Peyer's patch (tissue), 4 donors: ENCODE data around the gene VAMP4.

Source experiments
- CTCF ChIP-seq, 6 experiments: fragments of 450-650 bp in 4 of 6; fragments of 200-600 bp in 2 of 6; sonication (generic) in 1 of 6; IDR thresholded peaks; one replicate each; pipeline ENCODE4 v1.5.1; 2017 to 2019; ENCODE audit warnings: antibody characterized with exemption in 6 of 6, mild to moderate bottlenecking in 3 of 6, moderate library complexity in 1 of 6
- POLR2A ChIP-seq, 2 donors: fragments of 450-650 bp; IDR thresholded peaks; one replicate each; pipeline ENCODE4 v1.5.1; 2017; ENCODE audit warnings: antibody characterized with exemption in 2 of 2, mild to moderate bottlenecking in 2 of 2, moderate library complexity in 2 of 2

- no peak for TF ChIP-seq CTCF (IDR thresholded peaks at IDR 0.05)
- TF ChIP-seq POLR2A (IDR thresholded peaks at IDR 0.05), result no peak
Observed at GRCh38 chr1:171663036-171663853, 78.6 kb downstream of the VAMP4 start.
